Neural crest cell (in vitro differentiated cells): ENCODE measurements around the gene CCDC3. TPM values are rescaled to one million over a fixed set of nuclear protein-coding genes. Genes with fewer than 3 reads are reported as not detected.

Source experiments
- DNase-seq: peaks from one replicate; pipeline ENCODE4 v3.0.0; 2021; ENCODE audit warnings: low read depth, mixed read lengths, low spot score
- H3K27ac Mint-ChIP-seq: one replicate; pipeline ENCODE4 v1.8.0; 2021; ENCODE audit warnings: mild to moderate bottlenecking, mixed read lengths; ENCODE audit not compliant: unreplicated experiment
- H3K27me3 Mint-ChIP-seq: 2 replicates; pipeline ENCODE4 v1.8.0; 2021; ENCODE audit warnings: low read depth, mild to moderate bottlenecking, mixed read lengths
- H3K36me3 Mint-ChIP-seq: 2 replicates; pipeline ENCODE4 v1.8.0; 2021; ENCODE audit warnings: low read depth, mild to moderate bottlenecking, mixed read lengths
- H3K4me1 Mint-ChIP-seq: 2 replicates; pipeline ENCODE4 v1.8.0; 2021; ENCODE audit warnings: mixed read lengths
- H3K4me3 Mint-ChIP-seq: one replicate; pipeline ENCODE4 v1.8.0; 2021; ENCODE audit warnings: mild to moderate bottlenecking, mixed read lengths
- H3K9me3 Mint-ChIP-seq: 2 replicates; pipeline ENCODE4 v1.8.0; 2021; ENCODE audit warnings: mixed read lengths
- total RNA-seq: library from RNA; stranded (reverse); gene quantifications from 2 replicates; pipeline ENCODE4 v1.2.1, GENCODE V29; 2021
- TF ChIP-seq, protein P1 (sequence below): fragments of 200-600 bp; sonication (generic); conservative IDR thresholded peaks from 2 replicates; pipeline ENCODE4 v1.5.0; 2021; ENCODE audit warnings: antibody characterized with exemption, mild to moderate bottlenecking

CCDC3 gene
- total RNA-seq, 1 donor from 2014 or later: 6.1 TPM

DNA sequence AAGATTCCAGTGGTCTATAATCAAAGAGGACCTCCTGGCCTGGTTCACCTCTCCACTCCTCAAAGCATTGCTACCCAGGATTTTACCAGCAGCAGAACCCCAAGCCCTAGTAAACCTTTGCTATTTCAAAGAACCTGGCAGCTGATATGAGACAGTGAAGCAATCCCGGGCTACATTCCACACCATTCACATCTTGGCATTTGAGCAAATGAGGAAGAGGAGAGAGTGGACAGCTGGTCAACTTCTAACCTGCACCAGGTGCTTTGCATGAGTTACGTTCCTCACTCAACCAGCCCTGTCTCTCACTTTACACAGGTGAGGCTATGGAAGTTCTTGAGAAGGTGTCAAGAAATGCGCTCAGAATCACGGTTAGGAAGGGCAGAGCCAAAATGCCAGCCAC lies 1.1 kb downstream of the CCDC3 start:
- DNase-seq: no peak
- Mint-ChIP-seq H3K9me3 (no peaks in the 10 kb centered on the region), H3K27me3 (peaks cover 53% of the 10 kb centered on the region), H3K4me1 (peaks cover 21% of the 10 kb centered on the region), H3K27ac (no peak overlapping the region), H3K36me3 (no peaks in the 10 kb centered on the region), H3K4me3 (peak overlapping the region; percentile 85)
- TF ChIP-seq, protein P1, sequence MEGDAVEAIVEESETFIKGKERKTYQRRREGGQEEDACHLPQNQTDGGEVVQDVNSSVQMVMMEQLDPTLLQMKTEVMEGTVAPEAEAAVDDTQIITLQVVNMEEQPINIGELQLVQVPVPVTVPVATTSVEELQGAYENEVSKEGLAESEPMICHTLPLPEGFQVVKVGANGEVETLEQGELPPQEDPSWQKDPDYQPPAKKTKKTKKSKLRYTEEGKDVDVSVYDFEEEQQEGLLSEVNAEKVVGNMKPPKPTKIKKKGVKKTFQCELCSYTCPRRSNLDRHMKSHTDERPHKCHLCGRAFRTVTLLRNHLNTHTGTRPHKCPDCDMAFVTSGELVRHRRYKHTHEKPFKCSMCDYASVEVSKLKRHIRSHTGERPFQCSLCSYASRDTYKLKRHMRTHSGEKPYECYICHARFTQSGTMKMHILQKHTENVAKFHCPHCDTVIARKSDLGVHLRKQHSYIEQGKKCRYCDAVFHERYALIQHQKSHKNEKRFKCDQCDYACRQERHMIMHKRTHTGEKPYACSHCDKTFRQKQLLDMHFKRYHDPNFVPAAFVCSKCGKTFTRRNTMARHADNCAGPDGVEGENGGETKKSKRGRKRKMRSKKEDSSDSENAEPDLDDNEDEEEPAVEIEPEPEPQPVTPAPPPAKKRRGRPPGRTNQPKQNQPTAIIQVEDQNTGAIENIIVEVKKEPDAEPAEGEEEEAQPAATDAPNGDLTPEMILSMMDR: no peak

DNA sequence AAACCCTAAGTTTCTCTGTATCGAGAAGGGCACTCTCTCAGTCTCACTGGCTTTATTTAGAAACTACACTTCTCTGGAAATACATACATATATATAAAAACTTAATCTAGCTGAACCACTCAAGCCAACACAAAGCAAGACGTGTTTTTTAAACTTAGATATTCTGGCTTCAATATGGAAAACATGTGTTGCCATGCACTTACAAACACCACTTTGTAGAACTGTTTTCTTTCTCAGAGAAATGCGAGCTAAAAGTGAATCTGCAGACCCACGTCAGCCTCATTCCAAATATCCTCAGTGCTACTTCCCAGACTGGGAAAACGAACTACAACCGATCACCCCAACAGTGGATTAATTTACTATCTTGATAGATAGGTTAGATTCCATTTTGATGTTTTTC lies 1.7 kb downstream of the CCDC3 start:
- peaks cover 25% of the 10 kb centered on the region for H3K4me1 Mint-ChIP-seq

DNA sequence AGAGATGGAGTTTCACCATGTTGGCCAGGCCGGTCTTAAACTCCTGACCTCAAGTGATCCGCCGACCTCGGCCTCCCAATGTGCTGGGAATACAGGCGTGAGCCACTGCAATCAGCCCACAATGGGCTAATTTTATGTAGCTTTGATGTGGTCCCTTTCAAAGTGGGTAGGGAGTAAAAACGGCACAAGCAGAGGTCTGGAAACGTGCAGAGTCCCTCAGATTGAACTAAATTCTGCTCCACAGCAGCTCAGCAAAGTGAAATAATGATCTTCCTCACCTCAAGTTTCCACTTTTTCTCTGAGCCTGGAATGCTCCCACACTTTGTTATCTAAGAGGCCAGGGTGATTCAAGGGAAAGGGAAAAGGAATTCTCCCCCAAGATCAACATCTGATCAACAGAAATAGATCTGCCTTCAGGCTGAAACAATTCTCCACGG lies 6.1 kb downstream of the CCDC3 start:
- TF ChIP-seq, protein P1: no peak

More for the DNA sequence above, 1.7 kb downstream of the CCDC3 start:
- peaks cover 48% of the 10 kb centered on the region for H3K27me3 Mint-ChIP-seq
- peak overlapping the region; percentile 4 for H3K4me3 Mint-ChIP-seq
- TF ChIP-seq, protein P1: no peak
- no peak for DNase-seq
- H3K36me3 Mint-ChIP-seq: no peaks in the 10 kb centered on the region
- no peaks in the 10 kb centered on the region for H3K9me3 Mint-ChIP-seq
- H3K27ac Mint-ChIP-seq: no peak overlapping the region

DNA sequence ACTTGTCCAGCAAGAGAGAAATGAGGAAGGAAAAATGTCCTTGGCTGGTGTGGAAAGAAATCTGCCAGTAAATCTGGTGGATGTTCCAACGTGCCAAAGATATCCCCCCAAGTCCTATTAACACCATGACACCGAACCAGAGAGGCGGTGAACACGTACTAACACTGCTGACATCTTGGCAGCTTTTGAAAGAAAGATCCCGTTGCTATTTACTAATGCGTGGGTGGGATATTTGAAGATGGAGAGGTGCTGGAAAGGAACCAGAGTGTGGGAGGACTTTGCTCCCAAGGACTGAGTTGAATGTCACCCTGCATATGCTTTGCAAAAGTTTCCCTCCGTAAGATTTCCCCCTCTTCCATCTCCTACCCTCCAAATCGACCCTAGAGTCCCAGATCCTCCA lies 7.9 kb downstream of the CCDC3 start:
- no peaks in the 10 kb centered on the region for H3K36me3 Mint-ChIP-seq
- H3K27ac Mint-ChIP-seq: no peak overlapping the region
- H3K4me3 Mint-ChIP-seq: no peak overlapping the region
- H3K4me1 Mint-ChIP-seq: peaks cover 12% of the 10 kb centered on the region
- TF ChIP-seq, protein P1: no peak
- no peaks in the 10 kb centered on the region for H3K9me3 Mint-ChIP-seq
- no peak for DNase-seq
- H3K27me3 Mint-ChIP-seq: peaks cover 5% of the 10 kb centered on the region

More for the DNA sequence above, 6.1 kb downstream of the CCDC3 start:
- H3K9me3 Mint-ChIP-seq: no peaks in the 10 kb centered on the region
- H3K4me1 Mint-ChIP-seq: peaks cover 15% of the 10 kb centered on the region
- no peak for DNase-seq
- peaks cover 17% of the 10 kb centered on the region for H3K27me3 Mint-ChIP-seq
- peak overlapping the region; percentile 40 for H3K27ac Mint-ChIP-seq
- H3K36me3 Mint-ChIP-seq: no peaks in the 10 kb centered on the region
- H3K4me3 Mint-ChIP-seq: no peak overlapping the region

DNA sequence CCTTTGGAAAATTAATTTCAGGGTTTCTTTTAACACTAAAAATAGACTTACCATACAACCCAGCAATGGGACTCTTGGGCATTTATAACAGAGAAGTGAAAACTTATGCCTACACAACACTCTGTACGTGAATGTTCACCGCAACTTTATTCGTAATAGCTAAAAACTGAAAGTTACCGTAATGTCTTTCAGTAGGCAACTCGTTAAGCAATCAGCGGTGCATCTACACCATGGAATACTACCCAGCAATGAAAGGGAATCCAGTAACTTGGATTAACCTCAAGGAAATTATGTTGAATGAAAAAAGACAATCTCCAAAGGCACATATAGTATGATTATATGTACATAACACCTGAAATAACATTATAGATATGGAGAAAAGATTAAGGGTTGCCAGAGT lies 16.2 kb downstream of the CCDC3 start:
- H3K4me3 Mint-ChIP-seq: no peak overlapping the region
- H3K9me3 Mint-ChIP-seq: peaks cover 11% of the 10 kb centered on the region
- H3K27me3 Mint-ChIP-seq: no peaks in the 10 kb centered on the region
- no peak overlapping the region for H3K27ac Mint-ChIP-seq
- no peak for DNase-seq
- H3K36me3 Mint-ChIP-seq: peaks cover 8% of the 10 kb centered on the region
- TF ChIP-seq, protein P1: no peak
- H3K4me1 Mint-ChIP-seq: peaks cover 4% of the 10 kb centered on the region
